GM08714 (cell line): ENCODE results near the gene CD3D.

Source experiments
- H3K4me3 ChIP-seq: fragments of 200-500 bp; sonication (Bioruptor generic); 2 replicates; pipeline ENCODE4 v1.5.1; 2014; ENCODE audit warnings: mild to moderate bottlenecking, low read length, inconsistent platforms
- ZNF274 ChIP-seq: IDR thresholded peaks from 2 replicates; pipeline ENCODE4 v1.6.1; 2012; ENCODE audit warnings: mild to moderate bottlenecking, low read depth, low read length

Gene CD3D

GRCh38 chr11:118353084-118353710 is 10.7 kb upstream of the CD3D start:
- TF ChIP-seq ZNF274 = no peak
- H3K4me3 ChIP-seq = no peak overlapping the region

GRCh38 chr11:118349475-118349874 is 7.0 kb upstream of the CD3D start:
- H3K4me3 ChIP-seq = no peak overlapping the region

GRCh38 chr11:118343981-118344515 is 1.5 kb upstream of the CD3D start, which contains the start of gene CD3G:
CD3G (plus strand) TSS chr11:118344344; CDS start chr11:118344424, 80 bp downstream.
- TF ChIP-seq ZNF274 = no peak
- H3K4me3 ChIP-seq = no peak within 1 kb of the TSS

More at GRCh38 chr11:118349475-118349874, 7.0 kb upstream of the CD3D start:
- TF ChIP-seq ZNF274 = no peak

- TF ChIP-seq ZNF274 = no peak
Measured at GRCh38 chr11:118343248-118343647, 743 bp upstream of the CD3D start.

GRCh38 chr11:118341815-118342489 is 553 bp downstream of the CD3D start:
- no peak overlapping the region for H3K4me3 ChIP-seq
- TF ChIP-seq ZNF274 = no peak

More at GRCh38 chr11:118343248-118343647, 743 bp upstream of the CD3D start:
- no peak overlapping the region for H3K4me3 ChIP-seq

GRCh38 chr11:118341261-118341660 is 1.2 kb downstream of the CD3D start:
- H3K4me3 ChIP-seq = no peak overlapping the region
- TF ChIP-seq ZNF274 = no peak

GRCh38 chr11:118340449-118340848 is 2.1 kb downstream of the CD3D start:
- TF ChIP-seq ZNF274 = no peak

GRCh38 chr11:118339281-118339961 is 3.1 kb downstream of the CD3D start:
- no peak overlapping the region for H3K4me3 ChIP-seq
- TF ChIP-seq ZNF274 = no peak

More at GRCh38 chr11:118340449-118340848, 2.1 kb downstream of the CD3D start:
- H3K4me3 ChIP-seq = no peak overlapping the region

- TF ChIP-seq ZNF274 = no peak
- H3K4me3 ChIP-seq = no peak overlapping the region
Measured at GRCh38 chr11:118338637-118339061, 3.9 kb downstream of the CD3D start.

GRCh38 chr11:118334745-118335144 is 7.8 kb downstream of the CD3D start:
- no peak overlapping the region for H3K4me3 ChIP-seq
- no peak for TF ChIP-seq ZNF274

GRCh38 chr11:118328745-118329144 is 13.8 kb downstream of the CD3D start:
- no peak overlapping the region for H3K4me3 ChIP-seq
- TF ChIP-seq ZNF274 = no peak

GRCh38 chr11:118325283-118325682 is 17.2 kb downstream of the CD3D start:
- no peak overlapping the region for H3K4me3 ChIP-seq
- no peak for TF ChIP-seq ZNF274

- H3K4me3 ChIP-seq = no peak overlapping the region
- TF ChIP-seq ZNF274 = no peak
Measured at GRCh38 chr11:118322721-118323120, 19.8 kb downstream of the CD3D start.

- TF ChIP-seq ZNF274 = no peak
- H3K4me3 ChIP-seq = no peak overlapping the region
Measured at GRCh38 chr11:118321386-118322082, 21.0 kb downstream of the CD3D start.
